Suprapubic skin (tissue), 4 donors: ENCODE results near the gene PLIN4.

ENCODE experiments used
- CTCF ChIP-seq, 2 donors: fragments of 200-600 bp in 1 of 2; fragments of 450-650 bp in 1 of 2; sonication (generic) in 1 of 2; IDR thresholded peaks; one replicate each; pipeline ENCODE4 v1.5.1; 2016 to 2019; ENCODE audit warnings: antibody characterized with exemption in 2 of 2, mild to moderate bottlenecking in 1 of 2, moderate library complexity in 1 of 2
- POLR2A ChIP-seq, 2 donors: fragments of 450-650 bp; IDR thresholded peaks; one replicate each; pipeline ENCODE4 v1.6.1; 2017; ENCODE audit warnings: antibody characterized with exemption in 2 of 2, mild to moderate bottlenecking in 2 of 2, moderate library complexity in 2 of 2
- POLR2AphosphoS5 ChIP-seq, 3 donors: sonication (generic); formaldehyde crosslinking; IDR thresholded peaks; one replicate each; pipeline ENCODE4 v1.6.1; 2017; ENCODE audit warnings: antibody characterized with exemption in 3 of 3

DNA sequence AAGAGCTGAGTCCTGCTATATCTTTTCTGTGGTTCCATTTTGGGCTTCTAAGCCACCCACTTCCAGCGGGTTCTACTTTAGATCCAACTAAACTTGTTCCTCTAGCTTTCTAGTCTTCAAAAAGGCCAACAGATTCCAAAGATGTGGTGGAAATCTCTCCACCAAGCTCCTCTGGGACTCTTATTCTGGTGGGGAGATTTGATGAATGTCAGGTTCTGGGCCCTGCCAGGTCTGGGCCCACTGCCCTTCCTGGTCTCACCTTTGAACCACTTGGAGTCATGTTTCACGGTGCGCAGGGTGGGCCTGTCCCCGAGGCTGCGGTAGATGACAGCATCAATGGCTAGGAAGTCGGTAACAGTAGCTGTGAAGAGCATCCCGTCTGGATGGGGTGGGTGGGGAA lies 36.4 kb upstream of the PLIN4 start:
- TF ChIP-seq CTCF (IDR thresholded peaks at IDR 0.05) = no peak
- TF ChIP-seq POLR2A (IDR thresholded peaks at IDR 0.05) = no peak
- TF ChIP-seq POLR2AphosphoS5 (IDR thresholded peaks at IDR 0.05) = no peak
